B cell (primary cell): ENCODE results near the gene ANKRD17.

Source experiments
- EZH2 ChIP-seq: IDR thresholded peaks from 2 replicates; pipeline ENCODE4 v1.6.1; 2012; ENCODE audit warnings: borderline replicate concordance, low read depth, mild to moderate bottlenecking, moderate library complexity, low read length; ENCODE audit not compliant: insufficient read depth, poor library complexity, severe bottlenecking
- TF ChIP-seq, protein P1 (sequence below): fragments of 200-600 bp; IDR thresholded peaks from one replicate; pipeline ENCODE4 v1.8.0; 2022; ENCODE audit warnings: antibody characterized with exemption, mild to moderate bottlenecking

DNA sequence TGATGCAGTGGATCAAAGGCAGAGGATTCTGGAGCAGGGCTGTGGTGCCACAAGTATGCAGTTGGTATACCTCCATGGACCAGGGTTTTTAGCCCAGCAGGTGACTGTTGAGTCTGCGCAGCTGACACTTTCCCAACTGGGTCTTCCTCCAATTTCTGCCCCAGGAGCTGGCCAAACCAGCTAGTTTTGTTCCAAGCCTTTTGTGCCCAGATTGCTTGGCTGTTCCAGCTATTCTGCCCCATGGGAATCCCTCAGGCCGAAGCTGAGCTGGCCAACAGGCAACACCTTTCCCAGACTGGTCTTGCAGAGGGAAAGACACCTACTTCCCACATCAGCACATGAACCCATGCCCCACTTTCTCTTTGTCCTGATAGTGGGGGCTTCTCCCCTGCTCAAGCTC, 22.8 kb upstream of the ANKRD17 start:
- no peak for TF ChIP-seq EZH2
- TF ChIP-seq, protein P1, sequence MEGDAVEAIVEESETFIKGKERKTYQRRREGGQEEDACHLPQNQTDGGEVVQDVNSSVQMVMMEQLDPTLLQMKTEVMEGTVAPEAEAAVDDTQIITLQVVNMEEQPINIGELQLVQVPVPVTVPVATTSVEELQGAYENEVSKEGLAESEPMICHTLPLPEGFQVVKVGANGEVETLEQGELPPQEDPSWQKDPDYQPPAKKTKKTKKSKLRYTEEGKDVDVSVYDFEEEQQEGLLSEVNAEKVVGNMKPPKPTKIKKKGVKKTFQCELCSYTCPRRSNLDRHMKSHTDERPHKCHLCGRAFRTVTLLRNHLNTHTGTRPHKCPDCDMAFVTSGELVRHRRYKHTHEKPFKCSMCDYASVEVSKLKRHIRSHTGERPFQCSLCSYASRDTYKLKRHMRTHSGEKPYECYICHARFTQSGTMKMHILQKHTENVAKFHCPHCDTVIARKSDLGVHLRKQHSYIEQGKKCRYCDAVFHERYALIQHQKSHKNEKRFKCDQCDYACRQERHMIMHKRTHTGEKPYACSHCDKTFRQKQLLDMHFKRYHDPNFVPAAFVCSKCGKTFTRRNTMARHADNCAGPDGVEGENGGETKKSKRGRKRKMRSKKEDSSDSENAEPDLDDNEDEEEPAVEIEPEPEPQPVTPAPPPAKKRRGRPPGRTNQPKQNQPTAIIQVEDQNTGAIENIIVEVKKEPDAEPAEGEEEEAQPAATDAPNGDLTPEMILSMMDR, result no peak
